Measurements from ENCODE around the gene SLC4A11.
"Not testable (repeated sequence)": the region's sequence is repeated elsewhere in the genome, so short reads cannot be mapped to it uniquely, and the experiment has no call there.

SLC4A11 gene

GRCh38 chr20:3203315-3204123, 35.5 kb downstream of the SLC4A11 start:
- DNase-seq (ENCODE audit: low read depth in 2 of 2), result no peak

- no peak for DNase-seq (ENCODE audit: low read depth in 2 of 2)
These were observed 36.0 kb downstream of the SLC4A11 start for GRCh38 chr20:3202965-3203314.

DNA sequence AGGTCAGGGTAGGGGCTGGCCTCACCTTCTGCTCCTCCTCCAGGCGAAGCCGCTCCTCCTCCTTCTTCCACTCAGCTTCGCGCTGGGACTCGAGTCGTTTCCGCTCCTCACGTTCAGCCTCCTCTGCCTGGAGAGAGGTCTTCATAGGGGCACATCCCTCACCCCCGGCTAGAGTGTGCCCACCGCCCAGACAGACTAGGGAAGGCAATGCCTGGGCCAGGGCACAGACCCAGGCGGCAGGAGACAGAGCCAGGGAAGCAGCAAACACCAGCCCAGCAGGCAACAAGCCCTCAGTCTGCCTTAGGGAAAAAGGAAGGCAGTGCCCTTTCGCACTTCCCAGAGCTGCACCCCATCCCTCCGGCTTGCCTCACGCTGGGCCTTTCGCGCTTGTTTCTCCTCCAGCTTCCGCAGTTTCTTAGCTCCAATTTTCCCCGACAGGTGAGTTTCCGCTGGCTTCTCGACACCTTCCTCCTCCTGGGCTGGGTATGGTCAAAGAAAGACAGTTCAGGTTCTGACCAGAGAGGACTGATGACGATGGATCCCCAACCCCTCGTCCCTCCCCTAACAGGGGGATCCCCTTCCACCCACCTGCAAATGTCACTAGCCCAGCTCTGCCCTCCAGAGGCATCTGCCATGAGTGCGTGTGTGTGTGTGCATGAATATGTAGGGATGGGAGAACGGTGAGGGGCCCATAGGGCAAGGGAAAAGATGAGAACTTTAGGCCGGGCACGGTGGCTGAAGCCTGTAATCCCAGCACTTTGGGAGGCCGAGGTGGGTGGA, 38.8 kb downstream of the SLC4A11 start:
- no peak for DNase-seq (ENCODE audit: low read depth in 2 of 2)

- no peak for DNase-seq (ENCODE audit: low read depth in 2 of 2)
These were observed 39.8 kb downstream of the SLC4A11 start for GRCh38 chr20:3199206-3199605.

GRCh38 chr20:3195590-3196237, 43.3 kb downstream of the SLC4A11 start:
- no peak for DNase-seq (ENCODE audit: low read depth in 2 of 2)

DNA sequence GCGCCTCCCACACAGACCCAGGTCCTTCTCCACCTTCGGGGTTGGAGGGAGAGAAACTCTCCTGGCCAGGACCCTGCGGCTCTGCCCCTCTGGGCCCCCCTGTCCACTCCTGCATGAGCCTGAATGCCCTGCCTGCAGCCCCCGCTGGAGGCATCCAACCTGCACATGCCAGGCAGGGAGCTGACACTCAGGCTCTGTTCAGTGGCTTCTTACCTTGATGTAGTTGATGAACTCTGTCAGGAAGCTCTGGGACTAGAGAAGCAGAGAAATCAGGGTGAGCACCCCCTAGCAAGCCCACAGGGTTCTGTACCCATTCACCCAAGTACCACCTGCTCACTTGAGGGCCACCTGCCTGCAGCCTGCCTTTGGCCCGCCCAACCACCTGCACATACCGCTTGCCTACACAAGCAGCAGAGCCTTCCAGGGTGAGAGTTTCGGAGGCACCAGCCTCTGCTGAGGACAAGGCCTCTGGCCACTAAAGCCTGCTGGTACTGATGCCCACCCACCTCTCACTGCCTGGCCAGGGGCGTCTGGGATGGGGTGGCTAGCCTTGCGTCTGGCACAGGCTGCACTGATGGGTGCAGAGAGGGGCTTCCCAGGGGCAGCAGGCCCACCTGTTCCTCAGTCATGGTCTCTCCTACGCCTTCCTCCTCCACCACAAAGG, 44.2 kb downstream of the SLC4A11 start:
- DNase-seq (ENCODE audit: low read depth in 2 of 2), result no peak

- no peak for DNase-seq (ENCODE audit: low read depth in 2 of 2)
These were observed 45.0 kb downstream of the SLC4A11 start for GRCh38 chr20:3193806-3194616.

DNA sequence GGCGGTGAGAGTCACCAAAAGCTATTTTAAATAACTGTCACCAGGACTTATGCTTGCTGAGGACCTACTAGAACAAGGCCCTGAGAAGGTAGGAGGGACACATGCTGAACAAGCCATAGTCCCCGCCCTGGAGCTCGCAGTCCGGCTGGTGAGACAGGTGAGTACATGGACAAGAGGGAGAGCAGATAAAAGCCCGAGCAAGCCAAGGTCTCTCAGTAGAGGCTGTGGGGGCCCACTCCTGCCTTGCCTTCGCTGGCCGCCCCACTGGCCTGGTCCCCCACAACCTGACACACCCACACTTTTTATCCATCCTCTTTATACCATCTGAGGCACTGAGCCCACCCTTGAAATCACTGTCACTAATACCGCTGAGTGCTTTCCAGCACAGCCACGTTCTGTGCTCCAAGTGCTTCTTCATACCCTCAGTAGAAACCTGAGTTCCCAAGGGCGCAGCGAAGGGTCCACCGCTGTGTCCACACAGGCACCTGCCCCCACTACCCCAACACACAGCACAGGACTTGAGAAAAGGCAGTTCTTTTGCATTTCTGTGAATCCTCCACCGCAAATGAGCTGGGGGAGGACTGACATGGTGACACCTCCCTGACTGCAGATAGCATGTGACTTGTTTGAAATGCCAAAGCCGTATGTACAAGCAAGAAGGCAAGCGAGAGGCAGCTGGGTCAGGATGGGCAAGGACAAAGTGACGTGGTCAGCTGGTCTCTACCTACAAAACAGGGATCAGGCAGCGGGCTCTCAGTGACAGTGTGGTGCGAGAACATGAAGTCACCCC, 46.6 kb downstream of the SLC4A11 start:
- no peak for DNase-seq (ENCODE audit: low read depth in 2 of 2)

DNA sequence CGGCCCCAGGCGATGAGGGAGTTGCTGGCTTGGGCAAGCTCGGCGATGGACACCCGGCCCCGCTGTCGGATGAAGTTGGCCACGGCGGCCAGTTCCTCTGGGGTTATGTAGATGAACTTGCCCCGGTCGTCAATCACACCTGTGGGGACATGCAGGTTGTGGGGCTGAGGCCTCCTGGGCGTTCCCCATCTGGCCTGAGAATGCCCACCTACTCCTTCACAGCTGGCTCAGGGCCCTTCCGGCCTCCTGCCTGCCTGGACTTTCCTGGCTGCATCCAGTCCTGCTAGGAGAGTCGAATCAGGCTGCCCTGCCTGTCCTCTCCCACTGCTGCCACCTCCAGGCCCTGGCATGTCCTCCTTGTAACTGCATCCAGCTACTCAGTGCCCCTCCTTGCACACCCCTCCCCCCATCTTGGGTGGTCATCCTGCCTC, 48.3 kb downstream of the SLC4A11 start:
- no peak for DNase-seq (ENCODE audit: low read depth in 2 of 2)

GRCh38 chr20:3189561-3190131, 49.3 kb downstream of the SLC4A11 start:
- no peak for DNase-seq (ENCODE audit: low read depth in 2 of 2)

GRCh38 chr20:3188823-3189413, 50.1 kb downstream of the SLC4A11 start:
- DNase-seq (ENCODE audit: low read depth in 2 of 2), result no peak

DNA sequence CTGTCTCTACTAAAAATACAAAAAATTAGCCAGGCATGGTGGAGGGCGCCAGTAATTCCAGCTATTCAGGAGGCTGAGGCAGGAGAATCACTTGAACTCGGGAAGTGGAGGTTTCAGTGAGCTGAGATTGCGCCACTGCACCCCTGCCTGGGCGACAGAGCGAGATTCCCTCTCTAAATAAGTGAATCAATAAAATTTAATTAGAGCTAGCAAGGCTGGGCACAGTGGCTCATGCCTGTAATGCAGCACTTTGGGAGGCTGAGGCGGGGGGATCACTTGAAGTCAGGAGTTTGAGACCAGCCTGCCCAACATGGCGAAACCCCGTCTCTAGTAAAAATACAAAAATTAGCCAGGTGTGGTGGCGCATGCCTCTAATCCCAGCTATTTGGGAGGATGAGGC, 51.1 kb downstream of the SLC4A11 start:
- DNase-seq (ENCODE audit: low read depth in 2 of 2), result not testable (repeated sequence)

- DNase-seq (ENCODE audit: low read depth in 2 of 2), result no peak
These were observed 54.9 kb downstream of the SLC4A11 start for GRCh38 chr20:3183896-3184612.

GRCh38 chr20:3182429-3182828, 56.6 kb downstream of the SLC4A11 start:
- DNase-seq (ENCODE audit: low read depth in 2 of 2), result not testable (repeated sequence)

- DNase-seq (ENCODE audit: low read depth in 2 of 2), result no peak
These were observed 57.7 kb downstream of the SLC4A11 start for GRCh38 chr20:3181270-3181669.

- DNase-seq (ENCODE audit: low read depth in 2 of 2), result no peak
These were observed 58.7 kb downstream of the SLC4A11 start for GRCh38 chr20:3180319-3180718.

- no peak for DNase-seq (ENCODE audit: low read depth in 2 of 2)
These were observed 61.1 kb downstream of the SLC4A11 start for GRCh38 chr20:3177746-3178485.

Measured in stimulated activated CD4-positive, alpha-beta T cell treated with anti-CD3 and anti-CD28 coated beads, Interleukin-1b, Interleukin-23, amount 100 ng/mL, for 4 hours (primary cell).